Activated B cell treated with CpG ODN at 0.5 μM for 24 hours (primary cell): ENCODE data around the gene DKKL1. TPM values are rescaled to one million over a fixed set of nuclear protein-coding genes. Genes with fewer than 3 reads are reported as not detected.
"Not testable (repeated sequence)": the region's sequence is repeated elsewhere in the genome, so short reads cannot be mapped to it uniquely, and the experiment has no call there.

Experiments used
- ATAC-seq: fragments of 200-7000 bp; cut with Tn5 transposase; one replicate; pipeline ENCODE4 v1.10.0; 2021; ENCODE audit warnings: low read depth, mild to moderate bottlenecking, moderate library complexity
- CTCF ChIA-PET: fragments of 350-600 bp; sonication (Branson Sonifier 250); formaldehyde crosslinking; loops from one replicate; lab custom pipeline; 2021; ENCODE audit warnings: antibody characterized with exemption; lab: Charles Lee
- POLR2A ChIA-PET: fragments of 350-600 bp; sonication (Branson Sonifier 250); formaldehyde crosslinking; loops from one replicate; lab custom pipeline; 2021; ENCODE audit warnings: antibody characterized with exemption; lab: Charles Lee
- DNase-seq: peaks from one replicate; pipeline ENCODE4 v3.0.0; 2022
- H3K27ac Mint-ChIP-seq: one replicate; pipeline ENCODE4 v1.8.0; 2020; ENCODE audit warnings: mixed read lengths
- H3K27me3 Mint-ChIP-seq: one replicate; pipeline ENCODE4 v1.8.0; 2021; ENCODE audit warnings: mixed read lengths
- H3K36me3 Mint-ChIP-seq: one replicate; pipeline ENCODE4 v1.8.0; 2021; ENCODE audit warnings: low read depth, mixed read lengths
- H3K4me1 Mint-ChIP-seq: one replicate; pipeline ENCODE4 v1.8.0; 2021; ENCODE audit warnings: mixed read lengths
- H3K4me3 Mint-ChIP-seq: one replicate; pipeline ENCODE4 v1.8.0; 2020; ENCODE audit warnings: mild to moderate bottlenecking, mixed read lengths
- H3K9me3 Mint-ChIP-seq: one replicate; pipeline ENCODE4 v1.8.0; 2020; ENCODE audit warnings: mixed read lengths
- CTCF ChIP-seq: fragments of 200-600 bp; IDR thresholded peaks from one replicate; pipeline ENCODE4 v1.8.0; 2022; ENCODE audit warnings: antibody characterized with exemption, mild to moderate bottlenecking
- intact Hi-C: fragments of 100-400 bp; cut with micrococcal nuclease; formaldehyde crosslinking; loops from one replicate; pipeline ENCODE4 v1.15.1; 2024
- total RNA-seq: library from RNA; stranded (reverse); gene quantifications from 2 replicates; pipeline ENCODE4 v1.2.3, GENCODE V29; 2022

The DKKL1 gene
- total RNA-seq, 1 donor from 2014 or later: 0.71 TPM

- no peak for DNase-seq
- Mint-ChIP-seq H3K9me3 (peaks cover 13% of the 10 kb centered on the region), H3K27me3 (no peaks in the 10 kb centered on the region), H3K27ac (peak within 1 kb of the TSS; percentile 100), H3K4me3 (peak within 1 kb of the TSS; percentile 56), H3K36me3 (peaks cover 56% of the 10 kb centered on the region), H3K4me1 (peaks cover 75% of the 10 kb centered on the region)
- TF ChIP-seq CTCF: no peak
- no peak for ATAC-seq
- POLR2A ChIA-PET: interaction anchor here (0.6 to 16.2 kb wide), 9 partner anchors 16 to 171 kb away, joined by 3 to 757 read pairs (median 5); partner anchors contain the start of genes CD37 and RPS11
- CTCF ChIA-PET: interaction anchor here (1.6 to 3.5 kb wide), 2 partner anchors 12 to 24 kb away, joined by 4 to 13 read pairs; no protein-coding TSS in a partner anchor
- intact Hi-C loops: loop anchor here (5.0 kb wide), 2 partner anchors 98 to 352 kb away; partner anchors contain the start of gene PRMT1
Observed at GRCh38 chr19:49324801-49325576, 38.7 kb upstream of the DKKL1 start, which contains the start of gene SLC6A16. SLC6A16 (minus strand) TSS chr19:49325191; CDS start chr19:49311347, 13,844 bp downstream.

DNA sequence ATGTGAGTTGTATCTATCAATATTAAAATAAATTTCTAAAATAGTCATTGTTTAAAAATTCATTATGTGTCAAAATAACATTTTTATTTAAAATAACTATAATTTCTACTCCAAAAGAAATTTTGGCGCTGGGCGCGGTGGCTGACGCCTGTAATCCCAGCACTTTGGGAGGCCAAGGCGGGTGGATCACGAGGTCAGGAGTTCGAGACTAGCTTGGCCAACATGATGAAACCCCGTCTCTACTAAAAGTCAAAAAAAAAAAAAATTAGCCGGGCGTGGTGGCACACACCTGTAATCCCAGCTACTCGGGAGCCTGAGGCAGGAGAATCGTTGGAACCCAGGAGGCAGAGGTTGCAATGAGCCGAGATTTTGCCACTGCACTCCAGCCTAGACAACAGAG, 37.9 kb upstream of the DKKL1 start:
- Mint-ChIP-seq H3K36me3 (peaks cover 57% of the 10 kb centered on the region), H3K4me3 (peak overlapping the region; percentile 56), H3K27ac (peak overlapping the region; percentile 100), H3K9me3 (peaks cover 13% of the 10 kb centered on the region), H3K4me1 (peaks cover 82% of the 10 kb centered on the region)
- ChIA-PET POLR2A (interaction anchor here (0.6 to 16.2 kb wide), 14 partner anchors 14 to 170 kb away, joined by 3 to 757 read pairs (median 4); partner anchors contain the start of genes CD37, RPS11 and TEAD2), CTCF (interaction anchor here (1.0 to 1.6 kb wide), 4 partner anchors 11 to 24 kb away, joined by 4 to 6 read pairs (median 5); no protein-coding TSS in a partner anchor)
- not testable (repeated sequence) for H3K27me3 Mint-ChIP-seq, ATAC-seq, DNase-seq
- intact Hi-C loops: loop anchor here (1.0 to 5.0 kb wide), 4 partner anchors 9 to 352 kb away; partner anchors contain the start of gene PRMT1

DNA sequence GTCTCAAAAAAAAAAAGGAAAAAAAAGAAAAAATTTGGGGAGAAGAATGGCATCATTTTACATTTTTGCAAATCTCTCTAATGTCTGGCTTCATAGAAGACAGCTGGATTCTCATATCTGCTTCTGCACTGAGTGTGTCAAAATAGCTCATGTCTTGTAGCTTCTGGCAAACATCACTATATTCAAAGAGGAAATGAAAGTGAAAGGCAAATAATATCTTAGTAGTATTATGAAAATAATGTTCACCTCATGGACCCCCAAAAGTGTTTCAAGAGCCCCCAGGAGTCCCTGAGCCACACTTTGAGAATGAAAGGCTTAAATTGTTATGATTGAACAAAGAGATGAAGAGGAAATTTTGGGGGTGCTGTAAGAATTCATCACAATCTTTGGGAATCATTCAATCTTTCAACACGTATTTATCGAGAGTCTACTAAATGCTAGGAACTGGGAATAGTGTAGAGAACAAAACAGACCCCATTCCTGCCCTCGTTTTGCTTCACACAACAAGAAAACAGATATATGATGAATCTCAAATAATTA, 37.4 kb upstream of the DKKL1 start:
- Mint-ChIP-seq H3K4me3 (peak overlapping the region; percentile 56), H3K27ac (peak overlapping the region; percentile 100), H3K4me1 (peaks cover 84% of the 10 kb centered on the region), H3K9me3 (peaks cover 13% of the 10 kb centered on the region), H3K36me3 (peaks cover 56% of the 10 kb centered on the region), H3K27me3 (no peaks in the 10 kb centered on the region)
- no peak for TF ChIP-seq CTCF
- CTCF ChIA-PET: interaction anchor here (1.0 to 1.6 kb wide), 4 partner anchors 11 to 25 kb away, joined by 4 to 6 read pairs (median 5); no protein-coding TSS in a partner anchor
- peak; percentile 51 for ATAC-seq
- intact Hi-C loops: loop anchor here (1.0 to 5.0 kb wide), 4 partner anchors 8 to 351 kb away; partner anchors contain the start of gene PRMT1
- POLR2A ChIA-PET: interaction anchor here (0.6 to 16.2 kb wide), 17 partner anchors 11 to 201 kb away, joined by 3 to 757 read pairs (median 4); partner anchors contain the start of genes CD37, RPS11 and TEAD2
- no peak for DNase-seq

- ATAC-seq: peak; percentile 30
- no peaks in the 10 kb centered on the region for H3K27me3 Mint-ChIP-seq
- POLR2A ChIA-PET: interaction anchor here (0.8 to 16.2 kb wide), 9 partner anchors 9 to 125 kb away, joined by 3 to 757 read pairs (median 11); partner anchors contain the start of genes ALDH16A1, CD37, KASH5 and TEAD2
Observed at GRCh38 chr19:49327878-49328544, 35.7 kb upstream of the DKKL1 start.

More at GRCh38 chr19:49327878-49328544, 35.7 kb upstream of the DKKL1 start:
- Mint-ChIP-seq H3K27ac (peak overlapping the region; percentile 100), H3K4me3 (peak overlapping the region; percentile 78), H3K4me1 (peaks cover 90% of the 10 kb centered on the region), H3K36me3 (peaks cover 59% of the 10 kb centered on the region), H3K9me3 (peaks cover 11% of the 10 kb centered on the region)
- DNase-seq: no peak
- intact Hi-C loops: loop anchor here (1.0 to 5.0 kb wide), 4 partner anchors 12 to 349 kb away; partner anchors contain the start of genes DKKL1 and PRMT1
- CTCF ChIA-PET: interaction anchor here (0.8 to 4.5 kb wide), 8 partner anchors 16 to 64 kb away, joined by 3 to 24 read pairs (median 4); no protein-coding TSS in a partner anchor
- no peak for TF ChIP-seq CTCF
